LNCAP (cell line): ENCODE results near the gene DEK.

Source experiments
- TF ChIP-seq, protein P1 (sequence below): fragments of 450-650 bp; IDR thresholded peaks from 2 replicates; pipeline ENCODE4 v1.5.1; 2017; ENCODE audit warnings: mild to moderate bottlenecking

Gene DEK, protein sequence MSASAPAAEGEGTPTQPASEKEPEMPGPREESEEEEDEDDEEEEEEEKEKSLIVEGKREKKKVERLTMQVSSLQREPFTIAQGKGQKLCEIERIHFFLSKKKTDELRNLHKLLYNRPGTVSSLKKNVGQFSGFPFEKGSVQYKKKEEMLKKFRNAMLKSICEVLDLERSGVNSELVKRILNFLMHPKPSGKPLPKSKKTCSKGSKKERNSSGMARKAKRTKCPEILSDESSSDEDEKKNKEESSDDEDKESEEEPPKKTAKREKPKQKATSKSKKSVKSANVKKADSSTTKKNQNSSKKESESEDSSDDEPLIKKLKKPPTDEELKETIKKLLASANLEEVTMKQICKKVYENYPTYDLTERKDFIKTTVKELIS

DNA sequence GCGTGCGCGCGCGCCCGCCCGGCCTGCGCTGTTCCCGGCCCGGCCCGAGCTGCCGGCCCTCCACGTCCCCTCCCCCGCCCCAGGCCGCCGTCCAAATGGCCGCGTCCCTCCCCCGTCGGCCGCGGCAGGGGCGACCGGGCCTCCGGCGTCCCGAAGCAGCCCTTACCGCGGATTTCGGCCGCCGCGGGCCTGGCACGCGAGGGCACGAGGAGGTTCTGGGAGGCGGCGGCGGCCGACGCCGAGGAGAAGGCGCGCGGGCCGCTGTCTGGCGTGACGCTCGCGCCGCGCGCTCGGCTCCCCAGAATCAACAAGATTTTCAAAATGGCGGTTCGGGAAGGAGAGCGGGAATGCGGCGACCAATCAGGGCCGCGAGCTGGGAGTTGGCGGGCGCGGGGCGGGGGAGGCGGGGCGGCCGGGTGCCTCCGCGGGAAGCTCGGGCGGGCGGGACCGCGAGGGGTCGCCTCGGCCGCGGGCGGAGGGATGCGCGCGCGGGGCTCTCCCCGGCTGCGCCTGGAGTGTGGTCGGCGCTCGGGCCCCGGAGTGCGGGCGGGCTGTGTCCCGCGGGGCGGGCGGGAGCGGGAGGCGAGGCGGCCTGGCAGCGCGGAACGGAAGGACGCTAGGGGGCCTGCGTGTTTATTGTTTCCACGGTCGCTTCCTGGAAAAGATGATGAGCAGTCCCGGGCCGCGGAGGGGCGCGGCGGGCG is at the start of gene DEK:
TSS of gene DEK (minus strand) at position 312 of the 704 bp plus-strand sequence. CDS start 543 bp downstream, outside the sequence.
- TF ChIP-seq, protein P1, sequence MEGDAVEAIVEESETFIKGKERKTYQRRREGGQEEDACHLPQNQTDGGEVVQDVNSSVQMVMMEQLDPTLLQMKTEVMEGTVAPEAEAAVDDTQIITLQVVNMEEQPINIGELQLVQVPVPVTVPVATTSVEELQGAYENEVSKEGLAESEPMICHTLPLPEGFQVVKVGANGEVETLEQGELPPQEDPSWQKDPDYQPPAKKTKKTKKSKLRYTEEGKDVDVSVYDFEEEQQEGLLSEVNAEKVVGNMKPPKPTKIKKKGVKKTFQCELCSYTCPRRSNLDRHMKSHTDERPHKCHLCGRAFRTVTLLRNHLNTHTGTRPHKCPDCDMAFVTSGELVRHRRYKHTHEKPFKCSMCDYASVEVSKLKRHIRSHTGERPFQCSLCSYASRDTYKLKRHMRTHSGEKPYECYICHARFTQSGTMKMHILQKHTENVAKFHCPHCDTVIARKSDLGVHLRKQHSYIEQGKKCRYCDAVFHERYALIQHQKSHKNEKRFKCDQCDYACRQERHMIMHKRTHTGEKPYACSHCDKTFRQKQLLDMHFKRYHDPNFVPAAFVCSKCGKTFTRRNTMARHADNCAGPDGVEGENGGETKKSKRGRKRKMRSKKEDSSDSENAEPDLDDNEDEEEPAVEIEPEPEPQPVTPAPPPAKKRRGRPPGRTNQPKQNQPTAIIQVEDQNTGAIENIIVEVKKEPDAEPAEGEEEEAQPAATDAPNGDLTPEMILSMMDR = peak; percentile 59

DNA sequence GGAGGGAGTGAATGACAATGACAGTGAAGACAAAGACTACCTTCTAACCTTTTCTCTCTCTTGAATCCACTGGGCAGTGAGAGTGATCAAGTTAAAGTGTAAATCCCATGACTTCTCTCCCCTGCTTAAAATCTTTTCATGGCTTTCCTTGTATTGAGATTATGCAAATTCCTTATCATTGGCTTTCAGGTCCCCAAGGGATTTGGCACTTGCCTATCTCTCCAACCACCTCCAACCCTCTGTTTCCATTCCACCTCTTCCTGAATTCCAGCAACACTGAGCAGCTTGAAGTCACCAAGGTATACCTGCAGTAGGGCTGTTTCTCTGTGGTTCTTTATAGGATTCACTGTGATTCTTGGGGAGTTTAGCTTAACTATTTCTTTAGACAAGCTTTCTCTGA is 48.0 kb upstream of the DEK start:
- TF ChIP-seq, protein P1 = no peak

- TF ChIP-seq, protein P1 = no peak
Observed at GRCh38 chr6:18309046-18309445, 44.7 kb upstream of the DEK start.

GRCh38 chr6:18308070-18308735 is 43.9 kb upstream of the DEK start:
- TF ChIP-seq, protein P1 = no peak

GRCh38 chr6:18306977-18307376 is 42.6 kb upstream of the DEK start:
- TF ChIP-seq, protein P1 = no peak

GRCh38 chr6:18302561-18303439 is 38.5 kb upstream of the DEK start:
- TF ChIP-seq, protein P1 = no peak
